Stimulated activated CD4-positive, alpha-beta T cell treated with anti-CD3 and anti-CD28 coated beads, Interleukin-12 subunit alpha, Interleukin-12 subunit beta, amount 100 ng/mL, for 48 hours (primary cell): ENCODE data around the gene NSMCE4A.
"Not testable (repeated sequence)": the region's sequence is repeated elsewhere in the genome, so short reads cannot be mapped to it uniquely, and the experiment has no call there.

ENCODE experiments used
- DNase-seq, 3 donors: peaks; one replicate each; pipeline ENCODE4 v3.0.0-alpha.2; 2020; ENCODE audit warnings: low read depth in 2 of 3, low spot score in 1 of 3

Gene NSMCE4A

DNA sequence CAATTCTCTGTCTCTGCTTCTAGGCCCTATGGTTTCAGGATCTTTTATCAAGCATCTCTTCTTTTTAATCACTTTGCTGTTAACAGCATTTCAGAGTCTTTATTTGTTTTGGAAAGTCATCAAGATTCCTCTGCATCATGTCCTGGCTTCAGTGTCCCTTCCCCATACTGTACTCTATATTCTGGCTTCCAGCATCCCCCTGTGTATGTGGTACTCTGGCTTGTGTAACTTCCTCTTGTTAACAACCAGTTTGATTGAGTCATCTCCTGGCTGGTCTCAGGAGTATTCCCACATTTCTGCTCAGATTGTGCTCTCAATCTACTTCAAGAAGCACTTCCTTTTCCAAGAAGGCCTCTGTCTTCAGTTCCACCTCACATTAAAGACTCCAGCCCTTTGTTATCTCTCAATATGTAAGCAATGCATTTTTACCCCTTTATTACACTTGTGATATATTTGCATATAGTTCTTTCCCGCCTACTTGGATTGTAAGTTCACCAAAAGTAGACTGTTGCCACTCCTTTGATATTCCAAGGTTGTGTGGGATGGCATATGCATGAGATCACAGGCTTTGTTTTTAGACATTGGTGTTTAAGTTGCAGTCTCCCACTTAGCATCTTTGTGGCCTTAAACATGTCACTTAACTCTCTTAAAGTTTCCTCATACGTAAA lies 32.1 kb downstream of the NSMCE4A start:
- no peak for DNase-seq

DNA sequence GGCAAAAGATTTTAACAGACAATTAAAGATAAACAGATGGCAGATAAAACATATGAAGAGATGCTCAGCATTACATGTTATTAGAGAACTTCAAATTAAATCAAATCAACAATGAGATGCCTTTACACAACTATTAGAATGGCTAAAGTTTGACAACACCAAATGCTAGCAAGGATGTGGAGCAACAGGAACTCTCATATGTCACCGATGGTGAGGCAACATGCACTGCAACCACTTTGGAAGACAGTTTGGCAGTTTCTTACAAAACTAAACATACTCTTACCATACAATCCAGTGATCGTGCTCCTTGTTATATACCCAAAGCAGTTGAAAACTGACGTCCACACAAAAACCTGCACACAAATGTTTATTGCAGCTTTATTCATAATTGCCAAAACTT lies 33.5 kb downstream of the NSMCE4A start:
- DNase-seq: no peak

DNA sequence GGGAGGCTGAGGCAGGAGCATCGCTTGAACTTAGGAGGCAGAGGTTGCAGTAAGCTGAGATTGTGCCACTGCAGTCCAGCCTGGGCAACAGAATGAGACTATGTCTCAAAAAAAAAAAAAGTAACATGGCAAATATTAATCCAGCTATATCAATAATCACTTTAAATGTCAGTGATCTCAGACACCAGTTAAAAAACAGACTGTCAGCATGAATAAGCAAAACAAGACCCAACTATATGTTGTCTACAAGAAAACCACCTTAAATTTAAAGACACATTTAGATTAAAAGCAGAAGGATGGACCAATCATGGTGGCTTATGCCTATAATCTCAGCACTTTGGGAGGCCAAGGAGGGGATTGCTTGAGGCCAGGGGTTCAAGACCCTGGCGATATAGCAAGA lies 38.7 kb downstream of the NSMCE4A start:
- DNase-seq: no peak

DNA sequence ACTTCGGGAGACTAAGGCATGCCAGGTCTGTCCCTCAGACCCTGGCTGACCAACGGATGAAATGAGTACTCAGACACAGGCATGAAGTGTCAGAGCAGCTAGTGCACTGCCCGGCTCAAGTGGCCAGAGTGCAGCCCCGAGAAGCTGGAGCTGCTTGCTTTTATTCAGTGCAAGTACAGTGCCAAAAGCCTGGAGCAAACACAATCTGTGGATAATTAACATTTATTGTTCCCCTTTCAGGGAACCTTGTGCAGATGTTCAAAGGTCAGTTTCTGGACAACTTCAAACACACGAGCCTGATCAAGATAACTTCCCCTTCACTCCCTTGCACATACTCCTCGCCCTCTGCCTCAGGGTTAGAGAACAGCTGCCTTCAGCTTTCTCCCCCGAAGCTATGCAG lies 39.3 kb downstream of the NSMCE4A start:
- DNase-seq: no peak

DNA sequence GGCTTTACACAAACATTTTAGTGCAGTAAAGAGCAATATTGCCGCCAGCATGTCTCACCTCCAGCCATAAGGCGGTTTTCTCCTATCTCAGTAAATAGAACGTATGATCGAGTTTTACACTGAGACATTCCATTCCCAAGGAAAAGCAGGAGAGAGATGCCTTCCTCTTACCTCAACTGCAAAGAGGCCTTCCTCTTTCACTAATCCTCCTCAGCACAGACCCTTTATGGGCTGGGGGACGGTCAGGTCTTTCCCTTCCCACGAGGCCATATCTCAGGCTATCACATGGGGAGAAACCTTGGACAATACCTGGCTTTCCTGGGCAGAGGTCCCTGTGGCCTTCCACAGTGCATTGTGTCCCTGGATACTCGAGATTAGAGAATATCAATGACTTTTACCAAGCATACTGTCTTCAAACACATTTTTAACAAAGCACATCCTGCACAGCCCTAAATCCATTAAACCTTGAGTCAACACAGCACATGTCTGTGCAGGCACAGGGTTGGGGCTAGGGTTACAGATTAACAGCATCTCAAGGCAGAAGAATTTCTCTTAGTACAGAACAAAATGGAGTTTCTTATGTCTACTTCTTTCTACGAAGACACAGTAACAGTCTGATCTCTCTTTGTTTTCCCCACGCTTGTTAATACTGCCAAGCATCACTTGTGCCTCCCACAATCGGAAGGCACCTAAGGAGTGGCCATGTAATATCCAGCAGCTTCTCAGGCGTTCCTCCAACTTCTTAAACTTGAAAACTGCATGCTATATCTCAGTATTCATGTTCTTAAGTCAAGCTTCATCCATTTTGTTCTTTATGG lies 44.5 kb downstream of the NSMCE4A start:
- not testable (repeated sequence) for DNase-seq

DNA sequence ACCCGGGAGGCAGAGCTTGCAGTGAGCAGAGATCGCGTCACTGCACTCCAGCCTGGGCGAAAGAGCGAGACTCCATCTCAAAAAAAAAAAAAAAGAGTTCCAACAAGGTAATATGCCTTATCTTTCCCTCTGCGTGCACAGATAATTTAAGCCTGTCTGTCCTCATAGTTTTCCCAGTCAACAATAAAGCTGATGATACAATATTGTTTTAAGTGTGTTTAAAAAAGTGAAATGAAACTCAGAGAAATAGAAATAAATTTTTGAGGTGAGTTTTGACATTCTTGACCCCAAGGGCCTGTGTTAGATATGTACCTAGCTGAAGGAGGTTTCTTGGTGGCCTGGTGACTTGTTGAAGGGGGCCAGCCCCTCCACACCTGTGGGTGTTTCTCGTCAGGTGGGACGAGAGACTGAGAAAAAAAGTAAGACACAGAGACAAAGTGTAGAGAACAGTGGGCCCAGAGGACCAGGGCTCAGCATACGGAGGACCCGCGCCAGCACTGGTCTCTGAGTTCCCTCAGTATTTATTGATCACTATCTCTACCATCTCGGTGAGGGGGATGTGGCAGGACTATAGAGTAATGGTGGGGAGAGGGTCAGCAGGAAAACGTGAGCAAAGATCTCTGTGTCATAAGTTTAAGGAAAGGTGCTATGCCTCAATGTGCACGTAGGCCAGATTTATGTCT lies 45.3 kb downstream of the NSMCE4A start:
- DNase-seq: not testable (repeated sequence)

DNA sequence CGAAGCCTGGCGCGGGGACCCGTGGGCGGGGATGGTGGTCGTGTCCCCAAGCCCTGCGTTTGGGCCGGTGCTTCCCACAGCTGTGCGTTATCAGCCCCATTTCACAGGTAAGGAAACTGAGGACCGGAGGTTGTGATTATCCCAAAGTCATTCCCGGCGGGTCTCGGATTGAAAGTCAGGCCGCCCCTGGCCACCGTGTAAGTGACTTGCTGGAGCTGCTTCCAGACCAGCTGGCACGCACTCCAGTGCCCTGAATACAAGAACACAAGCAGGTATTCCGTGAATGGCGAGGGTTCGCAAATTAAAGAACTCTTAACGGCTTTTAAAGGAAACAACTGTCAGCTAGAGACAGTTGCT lies 46.5 kb downstream of the NSMCE4A start:
- DNase-seq: no peak

DNA sequence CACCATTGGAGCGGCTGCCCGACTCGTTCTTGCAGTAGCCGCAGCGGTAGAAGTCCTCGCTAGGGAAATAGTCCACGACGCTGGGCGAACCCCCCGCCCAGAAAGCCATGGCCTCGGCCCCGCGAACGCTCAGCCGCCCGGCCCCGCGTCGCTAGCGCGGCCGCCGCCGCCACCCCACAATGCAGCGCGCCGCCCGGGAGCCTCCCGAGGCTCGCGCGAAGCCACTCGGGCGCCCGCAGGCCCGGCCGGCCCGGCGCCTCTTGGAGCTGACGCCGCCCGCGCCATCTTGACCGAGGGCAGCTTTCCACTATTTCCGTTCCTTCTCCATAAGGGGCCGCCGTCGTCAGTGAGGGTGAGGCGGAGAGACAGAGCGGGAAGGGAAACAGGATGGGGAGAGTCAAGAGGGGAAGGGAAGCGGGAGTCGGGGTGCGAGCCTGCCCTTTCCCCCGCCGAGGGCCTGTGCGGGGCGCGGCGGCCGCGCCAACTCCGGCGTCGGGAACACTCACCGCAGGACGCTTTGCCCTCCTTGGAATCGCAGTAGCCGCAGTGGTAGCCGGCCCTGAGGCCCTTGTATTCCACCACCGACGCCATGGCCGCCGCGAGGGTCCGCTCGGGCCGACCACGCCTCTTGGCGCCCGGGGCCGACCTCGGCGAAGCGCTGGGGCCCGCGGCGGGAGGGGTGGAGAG lies 47.0 kb downstream of the NSMCE4A start, which contains the start of gene ATE1:
Gene ATE1 (minus strand): TSS at position 191 of the 687 bp plus-strand sequence. CDS start 82 bp downstream, at position 109.
- DNase-seq: peak; percentile 62 to 79 (median 75)

DNA sequence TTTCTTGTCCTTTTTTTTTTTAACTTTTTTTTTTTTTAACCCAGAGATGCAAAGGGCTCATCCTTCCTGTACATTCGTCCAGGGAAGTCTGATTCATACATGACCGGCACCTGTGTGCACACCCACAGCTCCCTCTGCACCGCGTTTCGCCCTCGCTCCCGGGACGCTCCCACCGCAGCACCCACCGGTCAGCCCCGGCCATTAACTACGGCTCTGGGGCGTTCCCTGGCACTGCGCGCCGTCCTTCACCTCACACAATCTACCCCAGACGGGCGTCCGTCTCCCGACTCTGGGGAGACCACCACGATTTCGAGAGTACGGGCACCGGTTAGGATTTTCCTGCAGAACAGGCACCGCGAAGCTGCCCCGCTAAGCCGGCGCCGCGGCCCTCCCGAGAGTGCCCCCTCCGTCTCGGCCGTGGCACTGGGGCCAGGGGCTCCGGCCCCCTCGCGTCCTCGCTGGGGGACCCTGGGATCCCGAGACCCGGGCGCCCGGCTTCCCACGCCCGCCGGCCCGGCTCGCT lies 47.6 kb downstream of the NSMCE4A start:
- peak; percentile 9 to 16 (median 14) for DNase-seq

DNA sequence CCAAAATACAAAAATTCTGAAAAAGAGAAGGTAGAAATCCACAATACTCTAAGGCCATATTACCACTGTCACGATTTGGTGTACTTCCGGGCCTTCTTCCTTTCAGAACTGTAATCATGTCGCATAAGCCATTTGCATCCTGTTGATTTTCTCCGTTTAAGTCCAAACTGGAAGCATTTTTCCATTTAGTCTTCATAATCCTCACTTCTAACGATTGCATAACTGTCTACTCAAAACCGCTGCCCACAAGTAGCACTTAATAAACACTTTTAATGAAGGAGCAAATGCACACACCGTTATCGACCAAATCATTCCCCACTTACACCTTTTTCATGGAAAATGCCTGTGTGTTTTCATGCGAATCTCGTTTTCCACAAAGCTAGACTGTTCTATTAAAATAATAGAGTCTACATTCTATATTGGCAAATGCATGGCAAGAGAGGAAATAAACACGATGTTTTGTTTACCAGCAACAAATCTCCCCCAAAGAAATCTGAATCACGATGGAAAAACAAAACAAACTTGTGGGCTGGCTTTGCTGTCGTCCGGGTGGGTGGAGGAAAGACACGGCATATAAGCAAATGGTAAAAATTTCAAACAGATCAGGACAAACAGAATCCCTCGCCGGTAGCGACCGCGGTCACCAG lies 48.2 kb downstream of the NSMCE4A start:
- no peak for DNase-seq

DNA sequence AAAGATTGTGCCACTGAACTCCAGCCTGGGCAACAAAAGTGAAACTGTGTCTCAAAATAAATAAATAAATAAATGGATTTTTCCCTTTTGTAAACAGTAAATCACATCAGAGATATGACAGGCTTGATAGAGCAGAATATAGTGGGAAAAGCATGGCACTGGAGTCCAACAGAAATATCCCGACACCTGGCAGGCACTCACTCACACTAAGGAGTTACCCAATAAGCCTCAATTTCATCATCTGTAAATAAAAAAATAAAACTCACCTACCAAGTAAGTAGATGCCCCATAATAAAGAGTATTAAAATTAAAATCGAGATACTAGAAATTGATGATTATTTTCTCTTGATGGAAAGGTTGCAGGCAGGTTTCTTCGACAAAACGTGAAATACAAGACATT lies 48.9 kb downstream of the NSMCE4A start:
- DNase-seq: no peak

DNA sequence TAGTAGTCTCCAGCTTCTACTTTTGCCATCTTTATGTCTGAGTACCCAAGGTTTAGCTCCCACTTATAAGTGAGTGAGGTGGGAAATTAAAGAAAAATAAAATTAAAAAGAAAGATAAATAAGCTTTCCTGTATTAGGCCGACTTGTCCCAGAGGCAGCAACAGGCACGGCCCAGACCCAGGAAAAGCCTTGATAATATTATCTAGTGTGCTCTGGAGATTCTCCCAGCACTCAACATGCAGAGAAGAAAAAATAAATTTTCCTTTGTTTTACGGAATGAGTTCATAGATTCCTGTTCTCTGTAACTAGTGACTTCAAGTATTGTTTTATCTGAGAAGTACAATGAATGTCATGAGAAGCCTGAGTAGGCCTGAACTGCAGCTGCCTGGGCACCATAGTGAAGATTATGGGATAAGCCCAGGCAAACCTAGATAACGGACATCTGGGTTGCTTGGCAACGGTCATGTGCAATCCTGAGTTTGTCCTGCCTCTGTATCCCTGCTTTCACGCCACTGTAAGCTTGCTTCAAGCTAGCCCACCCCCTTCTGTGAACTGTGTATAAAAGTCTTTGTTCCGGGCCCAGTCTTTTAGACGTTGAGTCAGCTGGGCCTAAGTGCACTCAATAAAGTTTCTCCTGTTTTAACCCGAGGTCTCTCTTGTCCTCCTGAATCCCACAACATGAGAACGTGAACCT lies 53.6 kb downstream of the NSMCE4A start:
- DNase-seq: no peak

DNA sequence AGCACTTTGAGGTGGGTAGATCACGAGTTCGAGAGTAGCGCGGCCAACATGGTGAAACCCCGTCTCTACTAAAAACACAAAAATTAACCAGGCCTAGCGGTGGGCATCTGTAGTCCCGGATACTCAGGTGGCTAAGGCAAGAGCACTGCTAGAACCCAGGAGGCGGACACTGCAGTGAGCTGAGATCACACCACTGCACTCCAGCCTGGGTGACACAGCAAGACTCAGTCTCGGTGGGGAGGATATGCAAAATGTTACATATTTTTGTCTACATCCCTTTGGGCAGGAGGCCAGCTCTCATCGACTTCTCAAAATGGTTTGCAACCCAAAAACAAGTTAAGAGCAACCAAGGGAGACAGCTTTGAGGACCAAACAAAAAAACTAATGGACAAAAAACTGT lies 55.4 kb downstream of the NSMCE4A start:
- DNase-seq: no peak

DNA sequence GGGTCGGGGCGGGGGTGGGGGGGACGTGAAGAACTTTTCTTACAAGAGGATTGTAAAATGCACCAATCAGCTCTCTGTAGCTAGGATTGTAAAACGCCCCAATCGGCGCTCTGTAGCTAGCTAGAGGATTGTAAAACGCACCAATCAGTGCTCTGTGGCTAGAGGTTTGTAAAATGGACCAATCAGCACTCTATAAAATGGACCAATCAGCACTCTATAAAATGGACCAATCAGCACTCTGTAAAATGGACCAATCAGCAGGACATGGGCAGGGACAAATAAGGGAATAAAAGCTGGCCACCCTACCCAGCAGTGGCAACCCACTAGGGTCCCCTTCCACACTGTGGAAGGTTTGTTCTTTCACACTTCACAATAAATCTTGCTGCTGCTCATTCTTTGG lies 56.2 kb downstream of the NSMCE4A start:
- DNase-seq: not testable (repeated sequence)

DNA sequence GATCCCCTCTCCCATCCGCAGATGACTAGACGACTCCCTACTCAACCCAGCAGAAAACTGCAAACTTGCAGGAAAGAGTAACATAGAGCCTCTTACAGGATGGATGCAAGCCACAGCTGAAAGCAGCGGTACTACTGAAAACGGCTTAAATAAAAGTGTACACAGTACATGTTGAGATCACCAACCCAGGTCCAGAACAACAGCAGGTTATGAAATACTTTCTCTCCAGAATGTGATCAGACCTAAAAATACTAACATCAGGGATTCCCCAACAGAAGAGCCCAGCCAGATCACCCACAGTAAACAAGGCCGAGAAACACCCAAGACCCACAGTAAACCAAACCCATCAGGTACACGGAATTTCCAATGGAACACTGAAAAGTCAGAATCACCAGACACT lies 60.4 kb downstream of the NSMCE4A start:
- DNase-seq: no peak

DNA sequence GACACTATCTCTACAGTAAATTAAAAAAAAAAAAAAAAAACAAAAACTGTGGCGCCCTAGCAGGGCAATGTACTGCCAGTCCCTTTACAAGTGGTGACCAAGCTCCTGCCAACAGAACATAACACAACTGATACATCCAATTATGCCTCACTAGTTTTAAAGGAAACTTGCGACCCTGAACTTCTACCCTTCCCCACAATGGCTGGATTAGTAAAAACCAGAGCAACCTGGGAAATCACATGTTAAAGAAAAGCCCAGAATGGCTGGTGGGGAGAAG lies 63.7 kb downstream of the NSMCE4A start:
- DNase-seq: no peak

DNA sequence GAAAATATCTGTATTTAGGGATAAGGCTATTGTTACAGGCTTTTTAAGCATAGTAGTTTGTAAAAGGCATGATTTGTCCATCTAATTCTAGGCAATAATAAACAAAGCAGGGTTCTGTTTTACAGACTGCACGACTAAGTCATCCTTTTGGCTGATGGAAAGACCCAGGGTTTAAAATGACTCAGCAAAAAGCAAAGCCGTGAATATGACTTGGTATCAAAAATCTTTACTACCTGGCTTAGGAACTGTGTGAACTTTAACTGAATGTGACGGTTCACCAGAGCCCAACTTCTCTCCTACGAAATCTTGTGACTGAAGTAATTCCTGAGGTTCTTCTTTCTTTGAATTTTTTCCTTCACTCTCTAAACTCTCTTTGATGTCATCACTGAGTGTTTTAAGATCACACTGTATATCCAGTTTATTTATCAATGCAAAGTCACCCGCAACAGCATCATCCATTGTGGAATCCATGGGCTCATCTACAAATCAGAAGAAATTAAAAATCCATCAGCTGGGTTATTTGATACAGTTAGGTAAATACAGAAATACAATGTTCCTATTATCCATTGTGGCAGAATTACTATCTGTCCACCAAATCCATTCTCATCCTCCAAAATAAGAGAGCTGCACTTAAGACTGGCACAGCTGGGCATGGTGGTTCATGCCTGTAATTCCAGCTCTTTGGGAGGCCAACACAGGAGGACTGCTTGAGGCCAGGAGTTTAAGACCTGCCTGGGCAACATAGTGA lies 64.2 kb downstream of the NSMCE4A start:
- no peak for DNase-seq
